ENCODE data around the gene SLC25A22. TPM values are rescaled to one million over a fixed set of nuclear protein-coding genes. Genes with fewer than 3 reads are reported as not detected.

SLC25A22 gene
- total and polyA plus RNA-seq, 2 donors (not counting 1 experiment from before 2014, with no cell fraction given): 25.7 to 45.7 TPM

GRCh38 chr11:776561-777287 lies 21.4 kb downstream of the SLC25A22 start:
- Histone ChIP-seq H4K20me1 (ENCODE audit: control insufficient read depth, insufficient read depth, low read length, poor library complexity, severe bottlenecking) (peaks cover 65% of the 10 kb centered on the region), H3K9ac (ENCODE audit: low read length) (peak overlapping the region; percentile 86), H3K36me3 (replicated peaks in 1 of 2; ENCODE audit: control extremely low read depth in 1 of 2, control insufficient read depth in 1 of 2, extremely low read depth in 1 of 2, insufficient read depth in 2 of 2, low read length in 1 of 2) (peaks cover 0 to 10% of the 10 kb centered on the region in 2 experiments), H3K27me3 (replicated peaks in 1 of 4; ENCODE audit: control extremely low read depth in 1 of 4, control insufficient read depth in 3 of 4, insufficient read depth in 4 of 4, low read length in 3 of 4) (no peaks in the 10 kb centered on the region), H3K4me2 (replicated peaks; ENCODE audit: low read depth, low read length, poor library complexity, severe bottlenecking) (peak overlapping the region; percentile 99), H3K4me3 (ENCODE audit: control extremely low read depth in 1 of 5, extremely low read depth in 1 of 5, insufficient read depth in 1 of 5, low read depth in 2 of 5, low read length in 4 of 5) (peak overlapping the region in 4 of 5 experiments; percentile 63 to 80 (median 74)), H3K79me2 (ENCODE audit: control insufficient read depth, insufficient read depth, low read length) (peaks cover 64% of the 10 kb centered on the region), H2AFZ (ENCODE audit: insufficient read depth, low read depth, low read length, poor library complexity, severe bottlenecking) (peak overlapping the region; percentile 99), H3K27ac (ENCODE audit: low read length in 2 of 2) (peak overlapping the region in 1 of 2 donors; percentile 76), H3K4me1 (ENCODE audit: control insufficient read depth in 2 of 2, insufficient read depth in 2 of 2, low read length in 2 of 2) (peaks cover 12 to 24% of the 10 kb centered on the region in 2 donors), H3K9me3 (ENCODE audit: control extremely low read depth in 1 of 3, control insufficient read depth in 2 of 3, insufficient read depth in 1 of 3, low read length in 2 of 3) (no peaks in the 10 kb centered on the region)
- ChIA-PET POLR2A (interaction anchor here (0.6 kb wide), 3 partner anchors 42 to 362 kb away, joined by 3 to 7 read pairs (median 3); partner anchors contain the start of gene PNPLA2), CTCF (interaction anchor here (0.6 to 1.5 kb wide), 5 partner anchors 17 to 117 kb away, joined by 3 read pairs; partner anchors contain the start of gene CD151)
- peak overlapping the region; percentile 80 for H3K4me3 Mint-ChIP-seq
- H3K27me3 Mint-ChIP-seq: no peaks in the 10 kb centered on the region
- intact Hi-C loops (cut with micrococcal nuclease): loop anchor here (1.0 to 2.0 kb wide), 2 partner anchors 21 to 30 kb away; partner anchors contain the start of gene TALDO1
- H3K9me3 Mint-ChIP-seq (ENCODE audit: insufficient read depth): no peaks in the 10 kb centered on the region
- ATAC-seq (ENCODE audit: low read depth): peak; percentile 56
- no peak for TF ChIP-seq EZH2 (IDR thresholded peaks at IDR 0.05; ENCODE audit: borderline replicate concordance, insufficient read depth, low read depth, low read length, poor library complexity, severe bottlenecking)
- TF ChIP-seq CTCF (IDR thresholded peaks at IDR 0.05): no peak
- 2% methylated on average over 38 of the region's 65 CpGs for WGBS (ENCODE audit: insufficient coverage)
- H3K27ac Mint-ChIP-seq: peak overlapping the region; percentile 63
- DNase-seq: peak; percentile 58
- H3K4me1 Mint-ChIP-seq: peaks cover 18% of the 10 kb centered on the region

- CTCF ChIA-PET: interaction anchor here (1.0 to 1.3 kb wide), 3 partner anchors 21 to 57 kb away, joined by 3 read pairs; partner anchors contain the start of genes CD151 and TALDO1
- no peaks in the 10 kb centered on the region for H3K9me3 Mint-ChIP-seq (ENCODE audit: insufficient read depth)
Measured at GRCh38 chr11:776263-776560, 21.9 kb downstream of the SLC25A22 start.

More at GRCh38 chr11:776263-776560, 21.9 kb downstream of the SLC25A22 start:
- POLR2A ChIA-PET: interaction anchor here (0.7 kb wide), 1 partner anchor 221 kb away, joined by 3 read pairs; no protein-coding TSS in a partner anchor
- no peak for DNase-seq
- H3K27ac Mint-ChIP-seq: peak overlapping the region; percentile 46
- H3K4me3 ChIP-seq (ENCODE audit: control extremely low read depth in 1 of 5, extremely low read depth in 1 of 5, insufficient read depth in 1 of 5, low read depth in 2 of 5, low read length in 4 of 5): peak overlapping the region in 4 of 5 experiments; percentile 63 to 80 (median 74)
- no peaks in the 10 kb centered on the region for H3K27me3 Mint-ChIP-seq
- H4K20me1 ChIP-seq (ENCODE audit: control insufficient read depth, insufficient read depth, low read length, poor library complexity, severe bottlenecking): peaks cover 65% of the 10 kb centered on the region
- WGBS (ENCODE audit: insufficient coverage): 53% methylated on average over 10 of the region's 11 CpGs
- TF ChIP-seq CTCF (IDR thresholded peaks at IDR 0.05) (no peak), EZH2 (IDR thresholded peaks at IDR 0.05; ENCODE audit: borderline replicate concordance, insufficient read depth, low read depth, low read length, poor library complexity, severe bottlenecking) (no peak)
- no peaks in the 10 kb centered on the region for H3K9me3 ChIP-seq (ENCODE audit: control extremely low read depth in 1 of 3, control insufficient read depth in 2 of 3, insufficient read depth in 1 of 3, low read length in 2 of 3)
- peaks cover 12 to 24% of the 10 kb centered on the region in 2 donors for H3K4me1 ChIP-seq (ENCODE audit: control insufficient read depth in 2 of 2, insufficient read depth in 2 of 2, low read length in 2 of 2)
- ATAC-seq (ENCODE audit: low read depth): no peak
- H3K4me2 ChIP-seq (replicated peaks; ENCODE audit: low read depth, low read length, poor library complexity, severe bottlenecking): peak overlapping the region; percentile 99
- H3K4me1 Mint-ChIP-seq: peaks cover 18% of the 10 kb centered on the region
- H3K36me3 ChIP-seq (replicated peaks in 1 of 2; ENCODE audit: control extremely low read depth in 1 of 2, control insufficient read depth in 1 of 2, extremely low read depth in 1 of 2, insufficient read depth in 2 of 2, low read length in 1 of 2): peaks cover 0 to 10% of the 10 kb centered on the region in 2 experiments
- H3K79me2 ChIP-seq (ENCODE audit: control insufficient read depth, insufficient read depth, low read length): peaks cover 64% of the 10 kb centered on the region
- H3K9ac ChIP-seq (ENCODE audit: low read length): peak overlapping the region; percentile 68
- H2AFZ ChIP-seq (ENCODE audit: insufficient read depth, low read depth, low read length, poor library complexity, severe bottlenecking): no peak overlapping the region
- H3K4me3 Mint-ChIP-seq: peak overlapping the region; percentile 80
- peak overlapping the region in 1 of 2 donors; percentile 59 for H3K27ac ChIP-seq (ENCODE audit: low read length in 2 of 2)
- intact Hi-C loops (cut with micrococcal nuclease): loop anchor here (2.0 kb wide), 1 partner anchor 29 kb away; the partner anchor contains the start of gene TALDO1
- H3K27me3 ChIP-seq (replicated peaks in 1 of 4; ENCODE audit: control extremely low read depth in 1 of 4, control insufficient read depth in 3 of 4, insufficient read depth in 4 of 4, low read length in 3 of 4): no peaks in the 10 kb centered on the region
